H1 (cell line): Measurements from ENCODE around the gene RCE1. TPM values are rescaled to one million over a fixed set of nuclear protein-coding genes. Genes with fewer than 3 reads are reported as not detected.

Experiments used
- CTCF ChIA-PET: fragments of 300-600 bp; sonication (Branson Sonifier 250); formaldehyde crosslinking; loops from one replicate; lab custom pipeline; 2021; ENCODE audit not compliant: partially characterized antibody; lab: Charles Lee
- POLR2A ChIA-PET: fragments of 300-600 bp; sonication (Branson Sonifier 250); formaldehyde crosslinking; loops from one replicate; lab custom pipeline; 2021; ENCODE audit warnings: inconsistent platforms; ENCODE audit not compliant: partially characterized antibody; lab: Charles Lee
- DNase-seq, 2 experiments: peaks; one replicate each; pipeline versions ENCODE4 v3.0.0 to v3.0.0-alpha.2; 2010 to 2022; ENCODE audit warnings: low spot score in 2 of 2, low read depth in 1 of 2, mixed read lengths in 1 of 2
- FAIRE-seq: peaks from 2 replicates; lab custom pipeline; 2011; peaks lifted over from hg19 to GRCh38; lab: Jason Lieb, UNC
- H2AFZ ChIP-seq: 2 replicates; pipeline ENCODE4 v1.8.1; 2012; ENCODE audit warnings: low read length, inconsistent platforms
- H2AK5ac ChIP-seq: 2 replicates; pipeline ENCODE4 v1.6.1; 2013; ENCODE audit warnings: low read depth, low read length
- H2BK120ac ChIP-seq: replicated peaks from 2 replicates; pipeline ENCODE3; 2013; ENCODE audit warnings: low read depth, low read length, inconsistent platforms
- H2BK12ac ChIP-seq: 2 replicates; pipeline ENCODE4 v1.6.1; 2013; ENCODE audit warnings: low read depth, low read length
- H2BK15ac ChIP-seq: 2 replicates; pipeline ENCODE4 v1.6.1; 2013; ENCODE audit warnings: low read length
- H2BK20ac ChIP-seq: 2 replicates; pipeline ENCODE4 v1.6.1; 2013; ENCODE audit warnings: low read length
- H2BK5ac ChIP-seq: 2 replicates; pipeline ENCODE4 v1.6.1; 2013; ENCODE audit warnings: low read depth, low read length
- H3K14ac ChIP-seq: 2 replicates; pipeline ENCODE4 v1.6.1; 2013; ENCODE audit warnings: inconsistent platforms; ENCODE audit not compliant: insufficient read length
- H3K18ac ChIP-seq: 2 replicates; pipeline ENCODE4 v1.6.1; 2013; ENCODE audit warnings: low read length; ENCODE audit errors: extremely low read depth
- H3K23ac ChIP-seq: 2 replicates; pipeline ENCODE4 v1.6.1; 2013; ENCODE audit warnings: inconsistent platforms; ENCODE audit not compliant: insufficient read length
- H3K23me2 ChIP-seq: 2 replicates; pipeline ENCODE4 v1.6.1; 2013; ENCODE audit warnings: low read depth, low read length
- H3K27ac ChIP-seq: 2 replicates; pipeline ENCODE4 v1.6.1; 2011; ENCODE audit warnings: low read depth, low read length, inconsistent platforms
- H3K27me3 ChIP-seq, 4 experiments: replicated peaks in 1 of 4; 1 replicate in 1 of 4; 2 replicates in 3 of 4; pipeline versions ENCODE4 v1.6.1 to v1.8.1; 2011 to 2013; ENCODE audit warnings: low read length in 3 of 4, mild to moderate bottlenecking in 3 of 4, inconsistent platforms in 2 of 4, mixed read lengths in 2 of 4, moderate library complexity in 1 of 4; ENCODE audit not compliant: control insufficient read depth in 3 of 4, insufficient read depth in 3 of 4; ENCODE audit errors: extremely low read depth in 1 of 4
- H3K36me3 ChIP-seq, 4 experiments: 2 replicates each; pipeline versions ENCODE4 v1.6.1 to v1.8.1; 2011 to 2013; ENCODE audit warnings: mild to moderate bottlenecking in 4 of 4, low read length in 3 of 4, moderate library complexity in 2 of 4, control low read depth in 1 of 4, inconsistent platforms in 1 of 4; ENCODE audit not compliant: insufficient read depth in 4 of 4, control insufficient read depth in 2 of 4
- H3K4ac ChIP-seq: replicated peaks from 2 replicates; pipeline ENCODE3; 2013; ENCODE audit warnings: low read length, low read depth, mixed read lengths, inconsistent platforms; ENCODE audit not compliant: insufficient read length
- H3K4me1 ChIP-seq, 4 experiments: replicated peaks in 1 of 4; 1 replicate in 1 of 4; 2 replicates in 3 of 4; pipeline versions ENCODE4 v1.6.1 to v1.8.1; 2011 to 2013; ENCODE audit warnings: low read length in 3 of 4, inconsistent platforms in 2 of 4, mixed read lengths in 1 of 4; ENCODE audit not compliant: insufficient read depth in 4 of 4, control insufficient read depth in 3 of 4
- H3K4me2 ChIP-seq, 2 experiments: 2 replicates each; pipeline versions ENCODE4 v1.6.1 to v1.8.1; 2011 to 2013; ENCODE audit warnings: low read depth in 2 of 2, low read length in 2 of 2, control low read depth in 1 of 2, inconsistent platforms in 1 of 2, mild to moderate bottlenecking in 1 of 2; ENCODE audit not compliant: insufficient read depth in 1 of 2
- H3K4me3 ChIP-seq, 4 experiments: fragments of 200-600, 300-600 bp in 1 of 4; sonication (generic), shearing (Covaris generic), sonication (Bioruptor Twin) in 1 of 4; 2 replicates each; pipeline versions ENCODE4 v1.5.1 to v1.8.1; 2011 to 2016; ENCODE audit warnings: low read length in 4 of 4, low read depth in 3 of 4, control low read depth in 2 of 4, inconsistent platforms in 2 of 4, mild to moderate bottlenecking in 2 of 4, mixed read lengths in 1 of 4, moderate library complexity in 1 of 4; ENCODE audit not compliant: insufficient read depth in 2 of 4; ENCODE audit errors: extremely low read depth in 1 of 4
- H3K56ac ChIP-seq: replicated peaks from 2 replicates; pipeline ENCODE3; 2013; ENCODE audit warnings: low read depth, mild to moderate bottlenecking, mixed read lengths, low read length, inconsistent platforms; ENCODE audit not compliant: insufficient read length
- H3K79me1 ChIP-seq: 2 replicates; pipeline ENCODE4 v1.6.1; 2013; ENCODE audit warnings: low read depth, low read length, control low read depth
- H3K79me2 ChIP-seq, 2 experiments: 2 replicates each; pipeline versions ENCODE4 v1.6.1 to v1.8.1; 2012 to 2013; ENCODE audit warnings: low read length in 2 of 2, mild to moderate bottlenecking in 2 of 2, inconsistent platforms in 1 of 2; ENCODE audit not compliant: insufficient read depth in 2 of 2, control insufficient read depth in 1 of 2
- H3K9ac ChIP-seq, 4 experiments: replicated peaks in 1 of 4; 1 replicate in 1 of 4; 2 replicates in 3 of 4; pipeline versions ENCODE4 v1.6.1 to v1.8.1; 2011 to 2013; ENCODE audit warnings: low read depth in 3 of 4, low read length in 3 of 4, control low read depth in 2 of 4, mild to moderate bottlenecking in 2 of 4, moderate library complexity in 2 of 4, inconsistent platforms in 1 of 4; ENCODE audit errors: extremely low read depth in 1 of 4
- H3K9me3 ChIP-seq, 2 experiments: 2 replicates each; pipeline versions ENCODE4 v1.6.1 to v1.8.1; 2012 to 2013; ENCODE audit warnings: mild to moderate bottlenecking in 2 of 2, moderate library complexity in 2 of 2, control low read depth in 1 of 2, inconsistent platforms in 1 of 2, low read depth in 1 of 2, low read length in 1 of 2, mixed read lengths in 1 of 2; ENCODE audit not compliant: insufficient read depth in 2 of 2
- H4K20me1 ChIP-seq, 2 experiments: replicated peaks in 1 of 2; 2 replicates each; pipeline versions ENCODE3 to v1.8.1; 2011 to 2013; ENCODE audit warnings: inconsistent platforms in 2 of 2, low read length in 2 of 2, mild to moderate bottlenecking in 1 of 2; ENCODE audit not compliant: insufficient read depth in 2 of 2, control insufficient read depth in 1 of 2
- H4K5ac ChIP-seq: 2 replicates; pipeline ENCODE4 v1.6.1; 2013; ENCODE audit warnings: low read length, low read depth, mixed read lengths, inconsistent platforms; ENCODE audit not compliant: insufficient read length
- H4K8ac ChIP-seq: 2 replicates; pipeline ENCODE4 v1.8.0; 2013; ENCODE audit warnings: mild to moderate bottlenecking, moderate library complexity, low read length, inconsistent platforms; ENCODE audit not compliant: insufficient read depth; ENCODE audit errors: extremely low read depth
- H4K91ac ChIP-seq: replicated peaks from 2 replicates; pipeline ENCODE3; 2013; ENCODE audit warnings: low read length, mixed read lengths, inconsistent platforms; ENCODE audit not compliant: insufficient read length
- CEBPB ChIP-seq: IDR thresholded peaks from 2 replicates; pipeline ENCODE4 v1.6.1; 2012; ENCODE audit warnings: low read depth, low read length
- POLR2A ChIP-seq, 2 experiments: IDR thresholded peaks; 1 replicate in 1 of 2; 2 replicates in 1 of 2; pipeline ENCODE4 v1.6.1; 2011; ENCODE audit warnings: low read depth in 2 of 2, low read length in 2 of 2, mild to moderate bottlenecking in 2 of 2; ENCODE audit errors: control extremely low read depth in 1 of 2
- POLR2AphosphoS5 ChIP-seq: IDR thresholded peaks from 2 replicates; pipeline ENCODE4 v1.6.1; 2011; ENCODE audit warnings: low read depth, low read length
- WGBS, 2 experiments: shearing (Covaris generic) in 1 of 2; methylation state at CpG; one replicate each; pipeline versions ENCODE4 v1.1.6 to v1.1.7; 2013 to 2015; ENCODE audit warnings: low lambda C conversion rate in 2 of 2, mixed read lengths in 2 of 2, inconsistent platforms in 1 of 2, low coverage in 1 of 2, missing lambda C conversion rate in 1 of 2; ENCODE audit not compliant: insufficient replicate concordance in 2 of 2, insufficient coverage in 1 of 2, insufficient read length in 1 of 2; ENCODE audit errors: extremely low coverage in 1 of 2, missing lambda C conversion rate in 1 of 2; 5-methylcytosine and 5-hydroxymethylcytosine counted together
- polyA plus RNA-seq, 7 experiments: library from polyadenylated mRNA; depleted of rRNA in 3 of 7; stranded (reverse) in 5 of 7; unstranded in 2 of 7; fragments of >200 nt in 5 of 7; fragments of 200-250 nt in 2 of 7; gene quantifications; 1 replicate in 5 of 7; 2 replicates in 1 of 7; 4 replicates in 1 of 7; pipeline versions ENCODE4 v1.2.1 to v1.2.3, GENCODE V29; 2011 to 2013; ENCODE audit warnings: missing spikeins in 2 of 7, mixed read lengths in 2 of 7
- total RNA-seq: library from RNA; stranded (reverse); fragmentation: NEBNext Ultra II Directional; extraction: Animal tissue kit (Norgen Biotek cat#: 25700); gene quantifications from 2 replicates; pipeline ENCODE4 v1.2.1, GENCODE V29; 2021

Gene RCE1
- total and polyA plus RNA-seq, 2 of the 8 experiments (the other 6 are each of a cell fraction or from before 2014, with no cell fraction given), result 35.8 to 84.8 TPM

GRCh38 chr11:66847461-66848232, 4.4 kb downstream of the RCE1 start:
- no peak overlapping the region for H3K4ac ChIP-seq
- FAIRE-seq (no peak), DNase-seq (no peak)
- H4K8ac ChIP-seq, result no peak overlapping the region
- H3K27me3 ChIP-seq, result no peaks in the 10 kb centered on the region
- CTCF ChIA-PET, result interaction anchor here (0.5 kb wide), 1 partner anchor 104 kb away, joined by 3 read pairs; no protein-coding TSS in a partner anchor
- no peak overlapping the region for H2BK120ac ChIP-seq
- H3K14ac ChIP-seq, result no peak overlapping the region
- H3K18ac ChIP-seq, result no peak overlapping the region
- H2BK5ac ChIP-seq, result no peak overlapping the region
- no peak overlapping the region for H3K23ac ChIP-seq
- H2BK20ac ChIP-seq, result no peak overlapping the region
- peaks cover 0 to 5% (median 2%) of the 10 kb centered on the region in 4 experiments; a peak in 3 of 7 replicates for H3K4me1 ChIP-seq
- peak; percentile 54; the same call in 1 of the 2 replicates for TF ChIP-seq POLR2AphosphoS5
- TF ChIP-seq CEBPB, result no peak
- peak in 1 of 2 experiments; percentile 22; a peak in 1 of 3 replicates for TF ChIP-seq POLR2A (IDR thresholded peaks at IDR 0.05; ENCODE audit: control extremely low read depth in 1 of 2, low read depth in 2 of 2, low read length in 2 of 2)
- H2AK5ac ChIP-seq, result no peak overlapping the region
- no peak overlapping the region for H2BK15ac ChIP-seq
- peaks cover 0 to 17% of the 10 kb centered on the region in 2 experiments; a peak in 3 of 4 replicates for H3K79me2 ChIP-seq
- H3K9ac ChIP-seq, result no peak overlapping the region
- H2BK12ac ChIP-seq, result no peak overlapping the region
- H3K56ac ChIP-seq, result no peak overlapping the region
- H3K9me3 ChIP-seq, result no peaks in the 10 kb centered on the region
- no peak overlapping the region for H4K5ac ChIP-seq
- H3K4me3 ChIP-seq, result no peak overlapping the region
- peaks cover 4 to 10% of the 10 kb centered on the region in 2 experiments for H4K20me1 ChIP-seq
- peaks cover 4 to 25% (median 14%) of the 10 kb centered on the region in 4 experiments; a peak in 7 of 8 replicates for H3K36me3 ChIP-seq
- no peak overlapping the region for H3K4me2 ChIP-seq
- peaks cover 18% of the 10 kb centered on the region for H3K79me1 ChIP-seq
- H4K91ac ChIP-seq, result no peak overlapping the region
- no peak overlapping the region for H2AFZ ChIP-seq
- POLR2A ChIA-PET, result no interaction called here
- 94% methylated on average over 14 of the region's 14 CpGs; no CpG with 5 or more reads in 1 of the 2 experiments for WGBS, 2 experiments
- H3K27ac ChIP-seq, result no peak overlapping the region
- H3K23me2 ChIP-seq, result peaks cover 4% of the 10 kb centered on the region; the same call in 1 of the 2 replicates
